PC-3 (cell line): ENCODE measurements around the gene ITGB3.

Experiments used
- EZH2 ChIP-seq: fragments of 300-600 bp; sonication (generic); IDR thresholded peaks from one replicate; pipeline ENCODE4 v1.6.1; 2017; ENCODE audit warnings: antibody characterized with exemption, mild to moderate bottlenecking, low read length; ENCODE audit not compliant: unreplicated experiment
- EZH2phosphoT487 ChIP-seq: fragments of 300-600 bp; sonication (generic); IDR thresholded peaks from 2 replicates; pipeline ENCODE4 v1.6.1; 2018; ENCODE audit warnings: mild to moderate bottlenecking, antibody characterized with exemption, low read length, borderline replicate concordance
- TF ChIP-seq, protein P1 (sequence below): fragments of 300-600 bp; sonication (generic); conservative IDR thresholded peaks from 2 replicates; pipeline ENCODE4 v1.5.1; 2017; ENCODE audit warnings: antibody characterized with exemption, low read depth, mild to moderate bottlenecking, low read length

DNA sequence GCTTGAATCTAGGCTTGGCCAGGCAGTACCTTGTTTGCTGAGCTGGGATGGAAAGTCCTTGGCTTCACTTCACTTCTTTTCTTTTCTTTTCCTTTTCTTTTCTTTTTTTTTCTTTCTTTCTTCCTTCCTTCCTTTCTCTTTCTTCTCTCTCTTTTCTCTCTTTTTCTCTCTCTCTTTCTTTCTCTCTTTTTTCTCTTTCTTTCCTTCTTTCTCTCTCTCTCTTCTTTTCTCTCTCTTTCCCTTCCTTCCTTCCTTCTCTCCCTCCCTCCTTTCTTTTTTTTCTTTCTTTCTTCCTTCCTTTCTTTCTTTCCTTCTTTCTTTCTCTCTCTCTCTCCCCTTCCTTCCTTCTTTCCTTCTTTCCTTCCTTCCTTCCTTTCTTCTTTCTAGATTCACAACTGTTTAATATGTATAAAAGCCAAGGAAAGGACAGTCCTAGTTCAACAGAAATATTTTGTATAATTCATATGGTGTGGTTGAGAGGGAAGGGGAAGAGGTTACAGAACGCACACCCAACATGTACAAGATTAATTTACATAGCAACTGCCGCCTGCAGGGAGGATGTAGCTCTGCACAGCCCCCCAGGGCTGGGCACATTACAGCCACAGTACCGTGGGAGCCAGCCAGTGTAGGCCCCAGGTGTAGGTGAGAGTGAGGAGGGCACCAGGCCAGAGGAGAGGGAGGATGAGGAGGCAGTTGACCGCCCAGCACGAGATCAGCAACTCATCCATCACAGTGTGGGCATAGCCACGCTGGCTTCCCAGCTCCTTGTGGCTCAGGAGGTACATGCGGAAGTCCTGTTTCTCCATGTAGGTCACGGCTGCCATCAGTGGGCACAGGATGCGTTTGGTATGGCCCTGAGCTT is 9.7 kb upstream of the ITGB3 start:
- TF ChIP-seq, protein P1, sequence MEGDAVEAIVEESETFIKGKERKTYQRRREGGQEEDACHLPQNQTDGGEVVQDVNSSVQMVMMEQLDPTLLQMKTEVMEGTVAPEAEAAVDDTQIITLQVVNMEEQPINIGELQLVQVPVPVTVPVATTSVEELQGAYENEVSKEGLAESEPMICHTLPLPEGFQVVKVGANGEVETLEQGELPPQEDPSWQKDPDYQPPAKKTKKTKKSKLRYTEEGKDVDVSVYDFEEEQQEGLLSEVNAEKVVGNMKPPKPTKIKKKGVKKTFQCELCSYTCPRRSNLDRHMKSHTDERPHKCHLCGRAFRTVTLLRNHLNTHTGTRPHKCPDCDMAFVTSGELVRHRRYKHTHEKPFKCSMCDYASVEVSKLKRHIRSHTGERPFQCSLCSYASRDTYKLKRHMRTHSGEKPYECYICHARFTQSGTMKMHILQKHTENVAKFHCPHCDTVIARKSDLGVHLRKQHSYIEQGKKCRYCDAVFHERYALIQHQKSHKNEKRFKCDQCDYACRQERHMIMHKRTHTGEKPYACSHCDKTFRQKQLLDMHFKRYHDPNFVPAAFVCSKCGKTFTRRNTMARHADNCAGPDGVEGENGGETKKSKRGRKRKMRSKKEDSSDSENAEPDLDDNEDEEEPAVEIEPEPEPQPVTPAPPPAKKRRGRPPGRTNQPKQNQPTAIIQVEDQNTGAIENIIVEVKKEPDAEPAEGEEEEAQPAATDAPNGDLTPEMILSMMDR: no peak
- TF ChIP-seq EZH2: no peak
- no peak for TF ChIP-seq EZH2phosphoT487
